DMS79 (cell line): ENCODE data around the gene PARD6G.
"Not testable (repeated sequence)": the region's sequence is repeated elsewhere in the genome, so short reads cannot be mapped to it uniquely, and the experiment has no call there.

ENCODE experiments used
- DNase-seq: peaks from one replicate; lab custom pipeline; 2025; lab: John Stamatoyannopoulos, UW

Gene PARD6G

GRCh38 chr18:80241919-80242777 lies 5.2 kb downstream of the PARD6G start:
- no peak for DNase-seq

DNA sequence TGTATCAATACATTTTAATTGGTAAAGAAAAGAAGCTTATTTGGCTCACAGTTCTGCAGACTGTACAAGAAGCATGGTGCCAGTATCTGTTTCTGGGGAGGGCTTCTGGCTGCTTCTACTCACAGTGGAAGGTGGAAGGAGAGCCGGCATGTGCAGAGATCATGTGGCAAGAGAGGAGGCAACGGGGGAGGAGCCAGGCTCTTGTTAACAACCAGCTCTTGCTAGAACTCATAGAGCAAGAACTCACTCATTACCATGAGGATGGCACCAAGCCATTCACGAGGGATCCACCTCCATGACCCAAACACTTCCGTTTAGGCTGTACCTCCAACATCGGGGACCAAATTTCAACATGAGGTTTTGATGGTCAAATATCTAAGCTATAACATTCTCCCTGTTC lies 7.5 kb downstream of the PARD6G start:
- no peak for DNase-seq

GRCh38 chr18:80238651-80239260 lies 8.6 kb downstream of the PARD6G start:
- no peak for DNase-seq

- DNase-seq, result not testable (repeated sequence)
Observed at GRCh38 chr18:80237519-80237918, 9.8 kb downstream of the PARD6G start.

DNA sequence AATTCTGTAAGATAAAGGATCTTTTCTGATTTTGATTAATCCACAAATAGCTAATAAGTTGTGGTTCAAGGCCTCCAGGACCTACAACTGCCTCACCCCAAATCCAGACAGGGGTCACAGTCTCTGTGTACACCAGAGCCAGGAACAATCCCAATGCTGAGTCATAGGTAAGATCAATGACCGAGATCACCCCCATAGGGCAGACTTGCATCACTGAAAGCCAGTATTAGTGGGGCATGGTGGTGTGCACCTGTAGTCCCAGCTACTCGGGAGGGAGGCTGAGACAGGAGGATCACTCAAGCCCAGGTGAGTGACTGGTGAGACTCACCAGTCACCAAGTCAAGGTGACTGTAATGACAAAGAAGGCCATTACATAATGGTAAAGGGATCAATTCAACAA lies 12.9 kb downstream of the PARD6G start:
- no peak for DNase-seq

DNA sequence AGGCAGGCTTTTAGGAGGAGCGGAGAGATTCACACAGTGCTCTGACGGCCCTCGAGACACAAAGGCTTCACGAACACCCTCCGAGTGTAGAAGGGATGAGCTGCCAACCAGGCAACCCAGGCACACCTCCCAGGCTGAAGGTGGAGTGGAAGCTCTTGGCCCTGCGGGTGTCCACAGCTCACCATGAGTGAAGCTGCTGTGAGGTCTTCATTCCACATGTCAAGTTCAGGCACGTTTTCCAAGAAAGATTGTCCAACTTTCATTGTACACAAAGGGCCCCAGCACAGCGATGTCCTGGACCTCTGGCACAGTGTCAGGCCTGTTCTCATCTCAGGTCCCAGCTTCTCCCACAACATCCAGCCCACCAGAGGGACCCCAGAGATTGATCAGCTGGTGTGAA lies 13.4 kb downstream of the PARD6G start:
- no peak for DNase-seq

GRCh38 chr18:80233201-80233835 lies 14.0 kb downstream of the PARD6G start:
- no peak for DNase-seq

DNA sequence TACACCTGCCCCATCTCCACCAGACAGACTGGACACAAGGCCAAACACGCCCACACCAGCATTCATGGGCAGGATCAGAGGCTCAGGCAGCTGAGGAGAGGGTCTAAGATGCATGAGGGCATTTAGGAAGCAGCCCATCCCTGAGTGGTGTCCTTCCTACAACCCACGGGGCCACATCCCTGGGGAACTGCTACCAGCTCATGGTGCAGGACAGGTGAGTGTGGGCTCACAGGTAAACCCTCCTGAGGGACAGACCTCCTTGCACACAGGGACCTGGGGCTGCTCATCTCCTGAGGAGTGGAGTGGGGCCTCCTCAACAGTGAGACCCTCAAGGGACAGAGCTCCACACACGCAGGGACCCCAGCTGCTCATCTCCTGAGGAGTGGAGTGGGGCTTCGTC lies 14.6 kb downstream of the PARD6G start:
- no peak for DNase-seq

GRCh38 chr18:80232030-80232429 lies 15.3 kb downstream of the PARD6G start:
- DNase-seq, result no peak

DNA sequence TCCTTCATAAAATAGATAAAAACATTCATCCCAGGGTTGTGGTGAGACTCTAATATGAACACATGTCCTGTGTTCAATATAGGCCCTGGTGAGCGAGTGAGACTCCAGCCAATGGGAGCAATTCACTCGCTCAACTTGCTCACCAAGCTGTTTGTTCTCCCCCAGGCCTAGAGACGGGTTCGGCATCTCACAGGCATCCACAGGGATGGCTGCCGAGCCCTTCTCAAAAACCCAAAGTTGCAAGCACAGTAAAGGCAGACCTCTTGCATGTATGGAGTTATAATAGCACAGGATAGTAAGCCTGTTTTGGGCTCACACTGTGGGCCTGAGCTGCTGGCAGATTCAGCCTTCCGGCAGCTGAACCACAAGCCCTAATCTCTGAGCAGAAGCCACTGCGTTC lies 15.7 kb downstream of the PARD6G start:
- no peak for DNase-seq

GRCh38 chr18:80231151-80231550 lies 16.2 kb downstream of the PARD6G start:
- DNase-seq, result no peak

DNA sequence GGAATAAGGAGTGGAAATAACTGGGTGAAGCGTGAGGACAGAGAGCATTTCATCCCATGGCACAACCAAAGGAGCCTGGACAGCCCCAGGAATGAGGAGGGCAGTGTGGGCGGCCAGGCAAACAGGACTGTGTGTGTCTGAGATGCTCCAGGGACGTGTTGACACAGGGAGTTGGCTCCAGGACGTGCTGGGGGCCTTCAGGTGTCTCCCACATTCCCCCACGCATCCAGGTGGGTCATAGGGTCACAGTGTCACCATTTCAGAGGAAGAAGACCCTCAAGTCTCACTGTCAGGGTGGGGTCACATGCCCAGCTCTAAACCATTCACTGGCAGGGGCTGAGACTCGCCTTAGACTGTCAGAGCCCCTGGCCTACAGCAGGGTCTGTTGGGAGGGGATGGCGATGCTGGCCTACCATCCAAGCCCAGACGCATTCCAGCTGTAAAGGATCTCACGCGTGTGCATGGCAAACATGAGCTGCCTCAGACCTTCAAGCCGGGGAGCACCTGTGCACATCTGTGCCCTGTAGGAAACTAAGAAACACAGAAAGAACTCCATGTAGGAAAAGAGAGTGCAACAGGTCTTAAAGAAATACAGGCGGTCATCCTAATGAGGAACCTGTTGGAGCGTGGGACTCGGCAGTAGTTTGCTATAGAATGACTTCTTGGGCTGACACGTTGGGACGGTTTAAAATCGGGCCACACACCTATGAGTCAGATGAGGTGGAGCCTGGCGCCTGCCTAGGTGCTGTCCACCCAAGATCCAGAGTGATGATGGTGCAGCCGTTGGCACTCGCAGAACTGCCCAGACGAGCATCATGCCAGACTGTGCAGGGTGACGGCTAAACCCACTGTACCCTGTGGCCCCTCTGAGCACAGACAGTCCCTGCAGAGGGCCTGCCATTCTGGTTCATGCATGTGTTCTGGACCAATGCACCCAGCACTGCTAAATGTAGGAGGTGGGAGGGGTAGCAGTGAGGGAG lies 17.3 kb downstream of the PARD6G start:
- DNase-seq, result no peak

DNA sequence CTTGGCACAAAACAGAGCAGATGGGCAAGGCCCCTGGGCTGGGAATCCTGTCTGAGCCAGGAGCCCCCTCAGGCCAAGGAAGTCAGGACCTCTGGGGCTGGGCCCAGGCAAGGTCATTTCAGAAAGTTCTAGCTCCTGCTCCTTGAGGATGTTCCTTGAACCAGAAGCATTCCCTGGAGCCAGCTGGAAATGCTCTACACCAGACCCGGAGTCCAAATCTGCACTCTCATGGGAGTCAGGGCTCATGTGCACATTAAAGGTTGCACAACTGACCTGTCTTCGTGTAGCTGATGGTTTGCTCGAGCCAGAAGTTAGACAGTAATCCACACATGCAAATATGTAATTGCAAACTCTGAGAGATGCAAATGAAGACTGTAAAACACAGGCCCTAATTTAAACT lies 18.0 kb downstream of the PARD6G start:
- DNase-seq, result no peak

DNA sequence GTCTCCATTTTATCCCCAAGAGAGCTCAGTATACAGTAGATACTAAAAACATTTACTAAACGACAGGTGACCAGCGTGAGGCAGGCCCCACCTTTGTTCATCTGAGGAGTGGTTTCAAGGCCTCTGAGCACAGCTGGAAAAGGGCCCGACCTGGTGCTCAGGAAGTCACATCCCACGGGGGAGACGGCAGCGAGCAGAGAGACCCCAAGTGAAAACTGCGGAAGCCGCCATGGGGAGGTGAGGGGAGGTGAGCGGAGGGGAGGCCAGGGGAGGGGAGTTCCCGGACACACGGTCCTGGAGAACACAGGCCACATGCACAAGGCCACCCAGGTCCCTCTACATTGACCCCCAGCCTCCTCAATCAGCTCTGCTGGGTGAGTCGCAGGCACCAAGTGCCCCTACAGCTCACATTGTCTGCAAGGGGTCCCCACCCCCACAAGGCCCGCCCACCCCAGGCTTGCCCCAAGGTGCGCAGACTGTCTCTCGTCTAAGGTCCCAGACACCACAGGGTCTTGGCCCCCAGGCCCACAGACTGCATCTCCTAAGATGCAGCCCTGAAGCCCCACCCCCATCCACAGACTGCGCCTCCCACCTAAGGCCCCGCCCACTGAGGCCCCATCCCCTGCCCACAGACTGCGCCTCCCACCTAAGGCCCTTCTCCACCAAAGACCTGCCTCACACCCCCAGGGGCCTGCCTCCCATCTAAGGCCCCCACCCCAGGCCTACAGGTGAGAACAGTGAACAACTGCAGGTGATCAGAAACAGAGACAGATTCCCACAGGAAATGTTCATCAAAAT lies 19.1 kb downstream of the PARD6G start:
- no peak for DNase-seq

GRCh38 chr18:80227472-80227871 lies 19.8 kb downstream of the PARD6G start:
- no peak for DNase-seq

DNA sequence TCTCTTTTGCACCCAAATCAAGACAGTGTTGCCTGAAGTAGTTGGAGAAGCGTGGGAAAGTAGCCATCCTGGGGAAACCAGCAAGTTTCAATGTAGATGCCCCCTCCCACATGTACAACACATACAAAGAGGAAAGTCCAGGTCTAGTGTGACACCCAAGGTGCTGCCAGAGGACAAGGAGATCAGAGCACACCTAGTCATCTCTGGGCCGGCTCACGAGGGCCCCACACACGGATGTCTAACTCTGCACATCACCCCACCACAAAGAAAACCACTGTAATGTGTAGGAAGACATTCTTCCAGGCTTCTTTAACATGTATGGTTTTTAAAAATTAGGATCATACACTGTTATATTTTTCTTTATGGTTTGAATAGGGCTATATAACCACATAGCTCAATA lies 21.6 kb downstream of the PARD6G start:
- DNase-seq, result no peak

DNA sequence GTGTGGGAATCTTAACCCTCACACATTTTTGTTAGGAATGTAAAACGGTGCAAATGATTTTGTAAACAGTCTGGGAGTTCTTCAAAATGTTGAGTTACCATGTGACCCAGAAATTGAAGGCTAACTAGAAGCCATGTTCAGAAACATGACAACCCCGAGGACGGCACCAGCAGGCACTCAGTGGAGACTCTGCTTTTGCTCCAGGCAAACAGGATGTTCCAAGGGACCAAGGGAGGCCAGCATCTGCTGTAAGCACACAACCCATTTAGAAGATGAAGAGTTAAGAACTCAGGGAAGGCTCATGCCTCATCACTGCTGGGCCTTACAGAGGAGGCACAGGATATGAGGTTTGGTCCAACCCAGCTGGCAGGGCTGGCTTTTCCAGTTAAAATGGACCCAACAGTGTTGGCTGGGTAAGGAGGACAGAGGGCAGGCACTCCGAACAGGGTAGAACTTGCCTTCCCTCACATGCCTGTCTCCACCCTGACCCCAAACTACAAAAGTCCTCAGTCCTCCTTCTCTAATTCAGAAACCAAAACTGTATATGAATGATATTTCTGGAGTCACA lies 23.6 kb downstream of the PARD6G start:
- DNase-seq, result no peak

DNA sequence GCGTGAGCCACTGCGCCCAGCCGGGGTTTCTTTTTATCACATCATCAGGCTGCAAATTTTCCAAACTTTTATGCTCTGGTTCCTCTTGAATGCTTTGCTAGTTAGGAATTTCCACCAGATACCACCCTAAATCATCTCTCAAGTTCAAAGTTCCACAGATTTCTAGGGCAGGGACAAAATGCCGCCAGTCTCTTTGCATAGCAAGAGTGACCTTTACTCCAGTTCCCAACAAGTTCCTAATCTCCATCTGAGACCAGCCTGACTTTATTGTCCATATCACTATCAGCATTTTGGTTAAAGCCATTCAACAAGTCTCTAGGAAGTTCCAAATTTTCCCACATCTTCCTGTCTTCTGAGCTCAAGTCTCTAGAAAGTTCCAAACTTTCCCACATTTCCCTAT lies 27.8 kb downstream of the PARD6G start:
- DNase-seq, result not testable (repeated sequence)

- DNase-seq, result no peak
Observed at GRCh38 chr18:80218341-80219227, 28.7 kb downstream of the PARD6G start.

DNA sequence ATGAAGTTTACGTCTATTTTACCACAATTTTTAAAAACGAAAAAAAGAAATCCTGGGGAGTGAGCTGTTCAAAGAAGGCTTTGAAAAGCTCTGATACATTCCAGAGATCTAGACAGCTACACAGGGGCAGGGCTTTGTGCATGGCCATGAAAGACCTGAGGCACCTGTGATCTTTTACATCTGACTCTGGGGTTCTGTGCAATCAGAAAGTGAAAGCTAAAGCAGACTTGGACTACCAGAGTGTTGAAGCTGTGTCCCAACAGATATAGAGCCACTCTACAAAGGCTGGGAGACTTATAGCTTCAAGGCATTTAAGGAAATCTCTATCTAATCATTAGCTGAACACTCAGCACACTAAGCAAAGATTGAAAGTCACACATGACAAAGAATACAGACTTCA lies 34.1 kb downstream of the PARD6G start:
- DNase-seq, result no peak
